Fibroblast of lung (primary cell): Measurements from ENCODE around the gene OR1S2.

Experiments
- CTCF ChIP-seq, 2 donors: IDR thresholded peaks in 1 of 2; conservative IDR thresholded peaks in 1 of 2; 1 replicate in 1 of 2; 2 replicates in 1 of 2; pipeline ENCODE4 v1.5.1; 2011 to 2012; ENCODE audit warnings: low read length in 2 of 2, control low read depth in 1 of 2, inconsistent platforms in 1 of 2, low read depth in 1 of 2, mild to moderate bottlenecking in 1 of 2
- EZH2 ChIP-seq: IDR thresholded peaks from 2 replicates; pipeline ENCODE4 v1.5.1; 2012; ENCODE audit warnings: low read length, control low read depth, mild to moderate bottlenecking; ENCODE audit errors: missing control alignments

- TF ChIP-seq CTCF (conservative IDR thresholded peaks at IDR 0.05 in 1 of 2, IDR thresholded peaks at IDR 0.05 in 1 of 2; ENCODE audit: low read depth in 1 of 2, low read length in 2 of 2) (no peak), EZH2 (no peak)
These were observed 25.5 kb downstream of the OR1S2 start for GRCh38 chr11:58178444-58178843.
